CD14-positive monocyte (primary cell): Measurements from ENCODE around the gene SLFN12. TPM values are rescaled to one million over a fixed set of nuclear protein-coding genes. Genes with fewer than 3 reads are reported as not detected.

Experiments used
- DNase-seq, 3 donors: peaks; one replicate each; pipeline ENCODE4 v3.0.0-alpha.2; 2011 to 2022
- H2AFZ ChIP-seq: 2 replicates; pipeline ENCODE4 v1.6.0; 2012; ENCODE audit warnings: mild to moderate bottlenecking, low read depth, low read length, inconsistent platforms; ENCODE audit not compliant: insufficient read depth, poor library complexity, severe bottlenecking
- H3K27ac ChIP-seq, 2 donors: 1 replicate in 1 of 2; 2 replicates in 1 of 2; pipeline ENCODE4 v1.5.1; 2012 to 2013; ENCODE audit warnings: low read length in 2 of 2, control low read depth in 1 of 2, inconsistent platforms in 1 of 2, low read depth in 1 of 2, mild to moderate bottlenecking in 1 of 2
- H3K27me3 ChIP-seq, 2 donors: one replicate each; pipeline versions ENCODE4 v1.6.0 to v1.6.1; 2011 to 2013; ENCODE audit warnings: low read length in 2 of 2; ENCODE audit not compliant: control insufficient read depth in 2 of 2, insufficient read depth in 2 of 2
- H3K36me3 ChIP-seq, 2 donors: replicated peaks in 1 of 2; 1 replicate in 1 of 2; 2 replicates in 1 of 2; pipeline versions ENCODE4 v1.5.1 to v1.6.1; 2012 to 2013; ENCODE audit warnings: low read length in 2 of 2, control low read depth in 1 of 2, inconsistent platforms in 1 of 2, mild to moderate bottlenecking in 1 of 2; ENCODE audit not compliant: insufficient read depth in 2 of 2, control insufficient read depth in 1 of 2
- H3K4me1 ChIP-seq, 2 donors: 1 replicate in 1 of 2; 2 replicates in 1 of 2; pipeline versions ENCODE4 v1.5.1 to v1.6.1; 2012 to 2013; ENCODE audit warnings: low read length in 2 of 2, control low read depth in 1 of 2, inconsistent platforms in 1 of 2, mild to moderate bottlenecking in 1 of 2, moderate library complexity in 1 of 2; ENCODE audit not compliant: insufficient read depth in 2 of 2, control insufficient read depth in 1 of 2
- H3K4me2 ChIP-seq: replicated peaks from 2 replicates; pipeline ENCODE3; 2012; ENCODE audit warnings: low read length, moderate library complexity, mild to moderate bottlenecking; ENCODE audit not compliant: poor library complexity, severe bottlenecking; ENCODE audit errors: extremely low read depth
- H3K4me3 ChIP-seq, 3 experiments: fragments of 200-600 bp in 1 of 3; sonication (generic) in 1 of 3; replicated peaks in 1 of 3; 1 replicate in 2 of 3; 2 replicates in 1 of 3; pipeline ENCODE4 v1.5.1; 2011 to 2013; ENCODE audit warnings: low read length in 3 of 3, mild to moderate bottlenecking in 3 of 3, control low read depth in 2 of 3, low read depth in 2 of 3, inconsistent platforms in 1 of 3, moderate library complexity in 1 of 3
- H3K79me2 ChIP-seq: 2 replicates; pipeline ENCODE4 v1.6.0; 2012; ENCODE audit warnings: mild to moderate bottlenecking, control low read depth, inconsistent platforms, low read length, moderate library complexity; ENCODE audit not compliant: insufficient read depth
- H3K9ac ChIP-seq: 2 replicates; pipeline ENCODE4 v1.6.0; 2017; ENCODE audit warnings: low read length, mild to moderate bottlenecking; ENCODE audit not compliant: insufficient read depth, poor library complexity, severe bottlenecking
- H3K9me3 ChIP-seq, 2 donors: replicated peaks in 1 of 2; 1 replicate in 1 of 2; 2 replicates in 1 of 2; pipeline versions ENCODE4 v1.5.1 to v1.6.1; 2012 to 2013; ENCODE audit warnings: low read length in 2 of 2, control low read depth in 1 of 2; ENCODE audit not compliant: control insufficient read depth in 1 of 2, insufficient read depth in 1 of 2
- H4K20me1 ChIP-seq: 2 replicates; pipeline ENCODE4 v1.6.0; 2012; ENCODE audit warnings: mild to moderate bottlenecking, low read length, control low read depth, moderate library complexity; ENCODE audit not compliant: insufficient read depth
- H3K27ac Mint-ChIP-seq, 7 donors: one replicate each; pipeline ENCODE4 v1.8.0; 2020; ENCODE audit warnings: mild to moderate bottlenecking in 7 of 7, mixed read lengths in 7 of 7, moderate library complexity in 6 of 7, inconsistent platforms in 2 of 7
- H3K27me3 Mint-ChIP-seq, 3 donors: one replicate each; pipeline ENCODE4 v1.8.0; 2021 to 2022; ENCODE audit warnings: low read depth in 3 of 3, mild to moderate bottlenecking in 3 of 3, mixed read lengths in 3 of 3, moderate library complexity in 3 of 3, inconsistent platforms in 1 of 3
- H3K36me3 Mint-ChIP-seq, 2 donors: one replicate each; pipeline ENCODE4 v1.8.0; 2020; ENCODE audit warnings: mixed read lengths in 2 of 2, inconsistent platforms in 1 of 2, mild to moderate bottlenecking in 1 of 2
- H3K4me1 Mint-ChIP-seq: one replicate; pipeline ENCODE4 v1.8.0; 2020; ENCODE audit warnings: mild to moderate bottlenecking, mixed read lengths
- H3K4me3 Mint-ChIP-seq, 2 donors: one replicate each; pipeline ENCODE4 v1.8.0; 2020; ENCODE audit warnings: mild to moderate bottlenecking in 2 of 2, mixed read lengths in 2 of 2, moderate library complexity in 1 of 2
- H3K9me3 Mint-ChIP-seq, 7 donors: one replicate each; pipeline ENCODE4 v1.8.0; 2020 to 2022; ENCODE audit warnings: mixed read lengths in 7 of 7, mild to moderate bottlenecking in 6 of 7, moderate library complexity in 6 of 7, inconsistent platforms in 2 of 7
- WGBS: methylation state at CpG from one replicate; pipeline ENCODE4 v1.1.5; 2013; ENCODE audit warnings: missing lambda C conversion rate; ENCODE audit not compliant: insufficient coverage; 5-methylcytosine and 5-hydroxymethylcytosine counted together
- intact Hi-C, 2 donors: fragments of 100-400 bp; cut with micrococcal nuclease; formaldehyde crosslinking; loops; one replicate each; pipeline versions ENCODE4 v1.15.0 to v1.15.1; 2023
- polyA plus RNA-seq, 3 donors: library from polyadenylated mRNA; depleted of rRNA in 1 of 3; unstranded in 2 of 3; stranded (reverse) in 1 of 3; fragments of 300-500 nt in 2 of 3; fragments of >200 nt in 1 of 3; fragmentation: Illumina TruSeq in 2 of 3; gene quantifications; 1 replicate in 2 of 3; 2 replicates in 1 of 3; pipeline ENCODE4 v1.2.3, GENCODE V29; 2012 to 2021
- TF ChIP-seq, protein P1 (sequence below): fragments of 200-600 bp; IDR thresholded peaks from one replicate; pipeline ENCODE4 v1.8.0; 2022; ENCODE audit warnings: antibody characterized with exemption, mild to moderate bottlenecking

Gene SLFN12
- polyA plus RNA-seq, 3 donors, result 8.4 to 19.6 (median 14.5) TPM

DNA sequence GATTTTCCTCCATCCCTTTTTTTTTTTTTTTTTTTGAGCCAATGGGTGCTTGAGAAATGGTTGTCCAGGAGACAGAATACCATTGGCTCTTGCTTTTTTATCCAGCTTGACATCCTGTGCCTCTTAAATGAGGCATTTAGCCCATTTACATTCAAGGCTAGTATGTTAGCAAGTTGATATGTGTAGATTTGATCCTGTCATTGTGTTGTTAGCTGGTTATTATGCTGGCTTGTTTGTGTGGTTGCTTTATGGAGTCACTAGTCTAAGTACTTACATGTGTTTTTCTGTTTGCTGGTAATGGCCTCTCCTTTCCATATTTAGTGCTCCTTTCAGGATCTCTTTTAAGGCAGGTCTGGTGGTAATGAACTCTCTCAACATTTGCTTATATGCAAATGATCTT is 44.8 kb downstream of the SLFN12 start:
- Histone ChIP-seq H3K4me1 (peaks cover 21 to 32% of the 10 kb centered on the region in 2 donors), H3K27me3 (no peaks in the 10 kb centered on the region), H3K36me3 (no peaks in the 10 kb centered on the region), H2AFZ (no peak overlapping the region), H3K27ac (no peak overlapping the region), H3K4me3 (no peak overlapping the region), H3K4me2 (no peak overlapping the region), H4K20me1 (no peaks in the 10 kb centered on the region), H3K9ac (no peak overlapping the region), H3K9me3 (no peaks in the 10 kb centered on the region), H3K79me2 (no peaks in the 10 kb centered on the region)
- H3K36me3 Mint-ChIP-seq, result no peaks in the 10 kb centered on the region
- peaks cover 34% of the 10 kb centered on the region for H3K4me1 Mint-ChIP-seq
- peaks cover 0 to 3% (median 0%) of the 10 kb centered on the region in 3 donors for H3K27me3 Mint-ChIP-seq
- H3K4me3 Mint-ChIP-seq, result no peak overlapping the region
- peaks cover 0 to 2% (median 0%) of the 10 kb centered on the region in 7 donors for H3K9me3 Mint-ChIP-seq
- TF ChIP-seq, protein P1, sequence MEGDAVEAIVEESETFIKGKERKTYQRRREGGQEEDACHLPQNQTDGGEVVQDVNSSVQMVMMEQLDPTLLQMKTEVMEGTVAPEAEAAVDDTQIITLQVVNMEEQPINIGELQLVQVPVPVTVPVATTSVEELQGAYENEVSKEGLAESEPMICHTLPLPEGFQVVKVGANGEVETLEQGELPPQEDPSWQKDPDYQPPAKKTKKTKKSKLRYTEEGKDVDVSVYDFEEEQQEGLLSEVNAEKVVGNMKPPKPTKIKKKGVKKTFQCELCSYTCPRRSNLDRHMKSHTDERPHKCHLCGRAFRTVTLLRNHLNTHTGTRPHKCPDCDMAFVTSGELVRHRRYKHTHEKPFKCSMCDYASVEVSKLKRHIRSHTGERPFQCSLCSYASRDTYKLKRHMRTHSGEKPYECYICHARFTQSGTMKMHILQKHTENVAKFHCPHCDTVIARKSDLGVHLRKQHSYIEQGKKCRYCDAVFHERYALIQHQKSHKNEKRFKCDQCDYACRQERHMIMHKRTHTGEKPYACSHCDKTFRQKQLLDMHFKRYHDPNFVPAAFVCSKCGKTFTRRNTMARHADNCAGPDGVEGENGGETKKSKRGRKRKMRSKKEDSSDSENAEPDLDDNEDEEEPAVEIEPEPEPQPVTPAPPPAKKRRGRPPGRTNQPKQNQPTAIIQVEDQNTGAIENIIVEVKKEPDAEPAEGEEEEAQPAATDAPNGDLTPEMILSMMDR, result no peak
- no peak overlapping the region for H3K27ac Mint-ChIP-seq
- no peak for DNase-seq
- intact Hi-C loops, result no loop called here

GRCh38 chr17:35377706-35378105 is 54.6 kb downstream of the SLFN12 start:
- peaks cover 57 to 74% of the 10 kb centered on the region in 2 donors for H3K4me1 ChIP-seq
- Mint-ChIP-seq H3K36me3 (no peaks in the 10 kb centered on the region), H3K9me3 (no peaks in the 10 kb centered on the region), H3K4me1 (peaks cover 60% of the 10 kb centered on the region), H3K4me3 (no peak overlapping the region), H3K27ac (peak overlapping the region; percentile 69 to 89 (median 78)), H3K27me3 (peaks cover 0 to 2% (median 0%) of the 10 kb centered on the region in 3 donors)
- no peaks in the 10 kb centered on the region for H4K20me1 ChIP-seq
- TF ChIP-seq, protein P1, result no peak
- H3K4me2 ChIP-seq, result peak overlapping the region; percentile 40
- intact Hi-C loops, result loop anchor here (2.0 to 10.0 kb wide), 4 partner anchors 55 to 157 kb away; partner anchors contain the start of genes SLFN12 (in 2 of the 2), SLFN12L (in 1 of the 2) and SLFN13 (in 1 of the 2)
- H3K27me3 ChIP-seq, result no peaks in the 10 kb centered on the region
- WGBS, result no CpG with 5 or more reads among the region's 3 CpGs
- H3K79me2 ChIP-seq, result peaks cover 12% of the 10 kb centered on the region
- H3K9ac ChIP-seq, result no peak overlapping the region
- no peaks in the 10 kb centered on the region for H3K36me3 ChIP-seq
- DNase-seq, result peak in 2 of 3 donors; percentile 51 to 59
- peak overlapping the region in 1 of 3 experiments; percentile 20 for H3K4me3 ChIP-seq
- no peaks in the 10 kb centered on the region for H3K9me3 ChIP-seq
- no peak overlapping the region for H2AFZ ChIP-seq
- peak overlapping the region; percentile 32 to 52 for H3K27ac ChIP-seq
